Neural cell (in vitro differentiated cells): ENCODE results near the gene EXOC6B. TPM values are rescaled to one million over a fixed set of nuclear protein-coding genes. Genes with fewer than 3 reads are reported as not detected.

ENCODE experiments used
- H2AFZ ChIP-seq: fragments of 200-600, 300-800 bp; sonication (generic), shearing (Covaris generic); 2 replicates; pipeline ENCODE4 v1.6.0; 2014; ENCODE audit warnings: low read depth, mild to moderate bottlenecking, antibody characterized with exemption, low read length, moderate library complexity
- H3F3A ChIP-seq: fragments of 200-600 bp; shearing (Covaris generic); 2 replicates; pipeline ENCODE4 v1.6.1; 2016; ENCODE audit warnings: mild to moderate bottlenecking, moderate library complexity, mixed read lengths, antibody characterized with exemption, low read length; ENCODE audit not compliant: insufficient read depth, poor library complexity, severe bottlenecking
- H3K27ac ChIP-seq: fragments of 200-600, 300-800 bp; sonication (generic), shearing (Covaris generic); 2 replicates; pipeline ENCODE4 v1.5.1; 2014; ENCODE audit warnings: mild to moderate bottlenecking, low read length, moderate library complexity
- H3K27me3 ChIP-seq: fragments of 300-800, 200-600 bp; sonication (generic), shearing (Covaris generic); 2 replicates; pipeline ENCODE4 v1.6.0; 2014; ENCODE audit warnings: mild to moderate bottlenecking, low read depth, low read length, moderate library complexity; ENCODE audit not compliant: insufficient read depth
- H3K36me3 ChIP-seq: fragments of 300-800, 200-600 bp; sonication (generic), shearing (Covaris generic); 2 replicates; pipeline ENCODE4 v1.5.1; 2014; ENCODE audit warnings: mild to moderate bottlenecking, antibody characterized with exemption, low read length, moderate library complexity; ENCODE audit not compliant: insufficient read depth
- H3K4me2 ChIP-seq: fragments of 300-800, 200-600 bp; sonication (generic), shearing (Covaris generic); 2 replicates; pipeline ENCODE4 v1.6.0; 2014; ENCODE audit warnings: mild to moderate bottlenecking, low read length
- H3K4me3 ChIP-seq: fragments of 300-800, 200-600 bp; sonication (generic), shearing (Covaris generic); 2 replicates; pipeline ENCODE4 v1.5.1; 2014; ENCODE audit warnings: mild to moderate bottlenecking, low read length, moderate library complexity
- H3K79me2 ChIP-seq: fragments of 200-600 bp; shearing (Covaris generic); replicated peaks from 2 replicates; pipeline ENCODE4 v1.6.0; 2014; ENCODE audit warnings: mild to moderate bottlenecking, low read length, moderate library complexity; ENCODE audit not compliant: insufficient read depth
- H3K9ac ChIP-seq: fragments of 300-800, 200-600 bp; sonication (generic), shearing (Covaris generic); 2 replicates; pipeline ENCODE4 v1.6.1; 2016; ENCODE audit warnings: mild to moderate bottlenecking, low read length, mixed read lengths
- H3K9me2 ChIP-seq: fragments of 200-600 bp; shearing (Covaris generic); 2 replicates; pipeline ENCODE4 v1.6.1; 2016; ENCODE audit warnings: mild to moderate bottlenecking, low read length, mixed read lengths; ENCODE audit not compliant: insufficient read depth
- H3K9me3 ChIP-seq: fragments of 200-600, 300-800 bp; sonication (generic), shearing (Covaris generic); 2 replicates; pipeline ENCODE4 v1.6.1; 2016; ENCODE audit warnings: mild to moderate bottlenecking, mixed run types, low read length, moderate library complexity, mixed read lengths
- H4K20me1 ChIP-seq: fragments of 200-600 bp; shearing (Covaris generic); 2 replicates; pipeline ENCODE4 v1.6.1; 2016; ENCODE audit warnings: mild to moderate bottlenecking, mixed run types; ENCODE audit not compliant: insufficient read depth
- CTCF ChIP-seq: fragments of 450-650 bp; IDR thresholded peaks from 2 replicates; pipeline ENCODE4 v1.5.1; 2014; ENCODE audit warnings: antibody characterized with exemption, mild to moderate bottlenecking, moderate library complexity; ENCODE audit not compliant: poor library complexity, severe bottlenecking
- EP300 ChIP-seq: fragments of 450-650 bp; conservative IDR thresholded peaks from 2 replicates; pipeline ENCODE4 v1.6.1; 2014; ENCODE audit warnings: antibody characterized with exemption, mild to moderate bottlenecking, moderate library complexity; ENCODE audit not compliant: poor library complexity, severe bottlenecking
- EZH2 ChIP-seq: fragments of 200-600, 300-800 bp; shearing (Covaris generic), sonication (generic); IDR thresholded peaks from 2 replicates; pipeline ENCODE4 v1.6.1; 2014; ENCODE audit warnings: antibody characterized with exemption, low read length, borderline replicate concordance, mild to moderate bottlenecking; ENCODE audit not compliant: insufficient read depth, poor library complexity, severe bottlenecking
- MXI1 ChIP-seq: fragments of 450-650 bp; conservative IDR thresholded peaks from 2 replicates; pipeline ENCODE4 v1.6.1; 2014; ENCODE audit warnings: antibody characterized with exemption, mild to moderate bottlenecking; ENCODE audit not compliant: poor library complexity, severe bottlenecking
- POLR2AphosphoS5 ChIP-seq: IDR thresholded peaks from 2 replicates; pipeline ENCODE4 v1.6.1; 2012
- RAD21 ChIP-seq: fragments of 450-650 bp; conservative IDR thresholded peaks from 2 replicates; pipeline ENCODE4 v1.6.1; 2014; ENCODE audit warnings: antibody characterized with exemption, mild to moderate bottlenecking, moderate library complexity
- REST ChIP-seq: IDR thresholded peaks from 2 replicates; pipeline ENCODE4 v1.6.1; 2012; ENCODE audit warnings: borderline replicate concordance
- SMC3 ChIP-seq: fragments of 450-650 bp; conservative IDR thresholded peaks from 2 replicates; pipeline ENCODE4 v1.6.1; 2014; ENCODE audit warnings: antibody characterized with exemption, mild to moderate bottlenecking, moderate library complexity; ENCODE audit not compliant: poor library complexity
- TAF1 ChIP-seq: IDR thresholded peaks from 2 replicates; pipeline ENCODE4 v1.6.1; 2012; ENCODE audit warnings: low read depth
- polyA plus RNA-seq: library from polyadenylated mRNA; depleted of rRNA; stranded (reverse); fragments of >200 nt; gene quantifications from 2 replicates; pipeline ENCODE4 v1.2.3, GENCODE V29; 2014

EXOC6B gene
- polyA plus RNA-seq, 1 donor from 2014 or later, result 23.4 TPM

- H3K9me2 ChIP-seq, result no peaks in the 10 kb centered on the region
- no peaks in the 10 kb centered on the region for H3K9me3 ChIP-seq
- peaks cover 8% of the 10 kb centered on the region for H3K79me2 ChIP-seq
- H3K27ac ChIP-seq, result no peak overlapping the region
- H3K4me3 ChIP-seq, result no peak overlapping the region
- H3F3A ChIP-seq, result no peaks in the 10 kb centered on the region
- no peaks in the 10 kb centered on the region for H4K20me1 ChIP-seq
- no peak overlapping the region for H3K9ac ChIP-seq
- H2AFZ ChIP-seq, result no peak overlapping the region
- H3K4me2 ChIP-seq, result no peak overlapping the region
- no peaks in the 10 kb centered on the region for H3K27me3 ChIP-seq
- H3K36me3 ChIP-seq, result no peaks in the 10 kb centered on the region
- TF ChIP-seq EZH2 (no peak), POLR2AphosphoS5 (no peak), SMC3 (no peak), EP300 (no peak), MXI1 (no peak), TAF1 (no peak), RAD21 (no peak), CTCF (no peak), REST (no peak)
Observed at GRCh38 chr2:72572501-72572900, 253.3 kb downstream of the EXOC6B start.

DNA sequence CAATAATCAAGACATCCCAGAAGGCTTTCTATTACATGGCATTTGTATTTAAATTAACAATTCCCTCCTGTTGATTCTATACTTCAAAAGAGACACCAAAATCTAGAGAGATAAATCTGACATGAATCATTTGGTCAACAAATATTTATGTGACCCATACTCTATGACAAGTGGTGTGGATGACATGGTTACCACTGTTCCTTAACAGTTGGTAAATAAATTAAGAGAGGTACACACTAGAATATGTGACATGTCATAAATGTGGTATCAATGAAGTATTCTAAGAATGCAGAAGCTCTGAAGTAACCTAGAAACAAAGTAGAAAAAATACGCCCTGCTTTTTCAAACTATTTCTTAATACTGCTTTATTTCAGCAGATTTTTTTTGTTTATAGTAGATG lies 255.4 kb downstream of the EXOC6B start:
- H3K27ac ChIP-seq, result no peak overlapping the region
- TF ChIP-seq EZH2 (no peak), EP300 (no peak), POLR2AphosphoS5 (no peak), CTCF (no peak)
- no peaks in the 10 kb centered on the region for H3F3A ChIP-seq
- H3K9ac ChIP-seq, result no peak overlapping the region
- H3K9me2 ChIP-seq, result no peaks in the 10 kb centered on the region
- no peaks in the 10 kb centered on the region for H3K27me3 ChIP-seq
- H3K4me3 ChIP-seq, result no peak overlapping the region
- H4K20me1 ChIP-seq, result no peaks in the 10 kb centered on the region
- no peaks in the 10 kb centered on the region for H3K9me3 ChIP-seq
- no peak overlapping the region for H3K4me2 ChIP-seq
- H3K79me2 ChIP-seq, result peaks cover under 1% of the 10 kb centered on the region
- H3K36me3 ChIP-seq, result no peaks in the 10 kb centered on the region
- no peak overlapping the region for H2AFZ ChIP-seq
